Neural crest cell (in vitro differentiated cells): ENCODE measurements around the gene RTN4RL2. TPM values are rescaled to one million over a fixed set of nuclear protein-coding genes. Genes with fewer than 3 reads are reported as not detected.

Experiments
- DNase-seq: peaks from one replicate; pipeline ENCODE4 v3.0.0; 2021; ENCODE audit warnings: low read depth, mixed read lengths, low spot score
- H3K27ac Mint-ChIP-seq: one replicate; pipeline ENCODE4 v1.8.0; 2021; ENCODE audit warnings: mild to moderate bottlenecking, mixed read lengths; ENCODE audit not compliant: unreplicated experiment
- H3K27me3 Mint-ChIP-seq: 2 replicates; pipeline ENCODE4 v1.8.0; 2021; ENCODE audit warnings: low read depth, mild to moderate bottlenecking, mixed read lengths
- H3K36me3 Mint-ChIP-seq: 2 replicates; pipeline ENCODE4 v1.8.0; 2021; ENCODE audit warnings: low read depth, mild to moderate bottlenecking, mixed read lengths
- H3K4me1 Mint-ChIP-seq: 2 replicates; pipeline ENCODE4 v1.8.0; 2021; ENCODE audit warnings: mixed read lengths
- H3K4me3 Mint-ChIP-seq: one replicate; pipeline ENCODE4 v1.8.0; 2021; ENCODE audit warnings: mild to moderate bottlenecking, mixed read lengths
- H3K9me3 Mint-ChIP-seq: 2 replicates; pipeline ENCODE4 v1.8.0; 2021; ENCODE audit warnings: mixed read lengths
- CTCF ChIP-seq: fragments of 200-600 bp; sonication (generic); conservative IDR thresholded peaks from 2 replicates; pipeline ENCODE4 v1.5.0; 2021; ENCODE audit warnings: antibody characterized with exemption, mild to moderate bottlenecking
- long read RNA-seq: library from polyadenylated mRNA; unstranded; transcript quantifications from one replicate; pipeline ENCODE4 v2.0.0, GENCODE V29; 2020
- total RNA-seq: library from RNA; stranded (reverse); gene quantifications from 2 replicates; pipeline ENCODE4 v1.2.1, GENCODE V29; 2021

The RTN4RL2 gene
- 2.4 and 3.4 TPM in 2 replicates for total RNA-seq
- long read RNA-seq = 0 reads

GRCh38 chr11:57460022-57460757 lies at the start of gene RTN4RL2:
RTN4RL2 (plus strand) TSS chr11:57460528; CDS start chr11:57460866, 338 bp downstream.
- H3K36me3 Mint-ChIP-seq = no peaks in the 10 kb centered on the region
- H3K27ac Mint-ChIP-seq = no peak within 1 kb of the TSS
- peak within 1 kb of the TSS; percentile 87 for H3K4me3 Mint-ChIP-seq
- H3K4me1 Mint-ChIP-seq = peaks cover 41% of the 10 kb centered on the region
- TF ChIP-seq CTCF = peak; percentile 53
- peaks cover 85% of the 10 kb centered on the region for H3K27me3 Mint-ChIP-seq
- no peaks in the 10 kb centered on the region for H3K9me3 Mint-ChIP-seq
- peak; percentile 47 for DNase-seq

GRCh38 chr11:57413681-57414080 lies 46.6 kb upstream of the RTN4RL2 start:
- no peak for TF ChIP-seq CTCF
- no peaks in the 10 kb centered on the region for H3K4me1 Mint-ChIP-seq
- H3K9me3 Mint-ChIP-seq = no peaks in the 10 kb centered on the region
- peaks cover 33% of the 10 kb centered on the region for H3K36me3 Mint-ChIP-seq
- no peak for DNase-seq
- H3K4me3 Mint-ChIP-seq = no peak overlapping the region
- no peaks in the 10 kb centered on the region for H3K27me3 Mint-ChIP-seq
- H3K27ac Mint-ChIP-seq = no peak overlapping the region

GRCh38 chr11:57414612-57415212 lies 45.6 kb upstream of the RTN4RL2 start:
- Mint-ChIP-seq H3K27ac (no peak overlapping the region), H3K9me3 (no peaks in the 10 kb centered on the region), H3K4me1 (no peaks in the 10 kb centered on the region), H3K36me3 (peaks cover 33% of the 10 kb centered on the region), H3K4me3 (no peak overlapping the region), H3K27me3 (no peaks in the 10 kb centered on the region)
- DNase-seq = no peak
- TF ChIP-seq CTCF = no peak

- H3K9me3 Mint-ChIP-seq = no peaks in the 10 kb centered on the region
- H3K27ac Mint-ChIP-seq = no peak overlapping the region
- H3K4me3 Mint-ChIP-seq = no peak overlapping the region
- no peak for DNase-seq
- no peaks in the 10 kb centered on the region for H3K27me3 Mint-ChIP-seq
- TF ChIP-seq CTCF = no peak
- no peaks in the 10 kb centered on the region for H3K4me1 Mint-ChIP-seq
- peaks cover 28% of the 10 kb centered on the region for H3K36me3 Mint-ChIP-seq
These were observed 43.9 kb upstream of the RTN4RL2 start for GRCh38 chr11:57416436-57416835.

- Mint-ChIP-seq H3K9me3 (no peaks in the 10 kb centered on the region), H3K4me1 (no peaks in the 10 kb centered on the region), H3K4me3 (no peak overlapping the region), H3K36me3 (peaks cover 28% of the 10 kb centered on the region), H3K27me3 (no peaks in the 10 kb centered on the region), H3K27ac (peak overlapping the region; percentile 8)
- no peak for DNase-seq
- TF ChIP-seq CTCF = no peak
These were observed 43.3 kb upstream of the RTN4RL2 start for GRCh38 chr11:57417056-57417455.
